ENCODE results near the gene ADAMTSL1. TPM values are rescaled to one million over a fixed set of nuclear protein-coding genes. Genes with fewer than 3 reads are reported as not detected.

Gene ADAMTSL1
- total and polyA plus RNA-seq, 2 donors from 2014 or later = 3.0 to 27.3 TPM

GRCh38 chr9:18745710-18746109 lies 271.8 kb downstream of the ADAMTSL1 start:
- Histone ChIP-seq H3K9me3 (ENCODE audit: control insufficient read depth in 2 of 3, insufficient read depth in 1 of 3, low read length in 3 of 3) (no peaks in the 10 kb centered on the region), H3K36me3 (ENCODE audit: control insufficient read depth in 2 of 3, insufficient read depth in 3 of 3, low read length in 3 of 3) (no peaks in the 10 kb centered on the region), H3K4me3 (ENCODE audit: low read length in 3 of 3) (no peak overlapping the region), H3K4me1 (ENCODE audit: control insufficient read depth in 2 of 3, insufficient read depth in 2 of 3, low read depth in 1 of 3, low read length in 3 of 3) (peaks cover 0 to 10% (median 8%) of the 10 kb centered on the region in 3 donors), H3K27ac (ENCODE audit: low read depth in 2 of 2, low read length in 2 of 2) (no peak overlapping the region), H3K27me3 (ENCODE audit: control insufficient read depth, insufficient read depth, low read length) (no peaks in the 10 kb centered on the region), H3K9ac (ENCODE audit: low read length in 3 of 3) (no peak overlapping the region)
- intact Hi-C loops (cut with DNase I) = no loop called here
- FAIRE-seq (no peak), DNase-seq (peak in 1 of 5 donors; percentile 51)
- no peak for TF ChIP-seq CTCF (IDR thresholded peaks at IDR 0.05; ENCODE audit: borderline replicate concordance, extremely low read depth, insufficient read depth)

- no peak for FAIRE-seq
Observed at GRCh38 chr9:18746631-18747030, 272.7 kb downstream of the ADAMTSL1 start.

GRCh38 chr9:18747595-18747994 lies 273.6 kb downstream of the ADAMTSL1 start:
- no peaks in the 10 kb centered on the region for H3K9me3 ChIP-seq (ENCODE audit: control insufficient read depth in 2 of 3, insufficient read depth in 1 of 3, low read length in 3 of 3)
- no peak for DNase-seq
- H3K9ac ChIP-seq (ENCODE audit: low read length in 3 of 3) = no peak overlapping the region
- no peak for TF ChIP-seq CTCF (IDR thresholded peaks at IDR 0.05; ENCODE audit: borderline replicate concordance, extremely low read depth, insufficient read depth)
- H3K4me3 ChIP-seq (ENCODE audit: low read length in 3 of 3) = no peak overlapping the region
- H3K36me3 ChIP-seq (ENCODE audit: control insufficient read depth in 2 of 3, insufficient read depth in 3 of 3, low read length in 3 of 3) = no peaks in the 10 kb centered on the region
- no peak for FAIRE-seq
- intact Hi-C loops (cut with DNase I) = no loop called here
- H3K4me1 ChIP-seq (ENCODE audit: control insufficient read depth in 2 of 3, insufficient read depth in 2 of 3, low read depth in 1 of 3, low read length in 3 of 3) = peaks cover 0 to 10% (median 8%) of the 10 kb centered on the region in 3 donors
- no peak overlapping the region for H3K27ac ChIP-seq (ENCODE audit: low read depth in 2 of 2, low read length in 2 of 2)
- no peaks in the 10 kb centered on the region for H3K27me3 ChIP-seq (ENCODE audit: control insufficient read depth, insufficient read depth, low read length)

More at GRCh38 chr9:18746631-18747030, 272.7 kb downstream of the ADAMTSL1 start:
- Histone ChIP-seq H3K9me3 (ENCODE audit: control insufficient read depth in 2 of 3, insufficient read depth in 1 of 3, low read length in 3 of 3) (no peaks in the 10 kb centered on the region), H3K9ac (ENCODE audit: low read length in 3 of 3) (no peak overlapping the region), H3K4me1 (ENCODE audit: control insufficient read depth in 2 of 3, insufficient read depth in 2 of 3, low read depth in 1 of 3, low read length in 3 of 3) (peaks cover 0 to 10% (median 8%) of the 10 kb centered on the region in 3 donors), H3K27ac (ENCODE audit: low read depth in 2 of 2, low read length in 2 of 2) (no peak overlapping the region), H3K36me3 (ENCODE audit: control insufficient read depth in 2 of 3, insufficient read depth in 3 of 3, low read length in 3 of 3) (no peaks in the 10 kb centered on the region), H3K27me3 (ENCODE audit: control insufficient read depth, insufficient read depth, low read length) (no peaks in the 10 kb centered on the region), H3K4me3 (ENCODE audit: low read length in 3 of 3) (no peak overlapping the region)
- no peak for DNase-seq
- intact Hi-C loops (cut with DNase I) = no loop called here
- no peak for TF ChIP-seq CTCF (IDR thresholded peaks at IDR 0.05; ENCODE audit: borderline replicate concordance, extremely low read depth, insufficient read depth)

- H3K9ac ChIP-seq (ENCODE audit: low read length in 3 of 3) = no peak overlapping the region
- H3K4me1 ChIP-seq (ENCODE audit: control insufficient read depth in 2 of 3, insufficient read depth in 2 of 3, low read depth in 1 of 3, low read length in 3 of 3) = peaks cover 0 to 10% (median 8%) of the 10 kb centered on the region in 3 donors
- FAIRE-seq = no peak
- H3K4me3 ChIP-seq (ENCODE audit: low read length in 3 of 3) = no peak overlapping the region
- H3K27me3 ChIP-seq (ENCODE audit: control insufficient read depth, insufficient read depth, low read length) = no peaks in the 10 kb centered on the region
- no peaks in the 10 kb centered on the region for H3K9me3 ChIP-seq (ENCODE audit: control insufficient read depth in 2 of 3, insufficient read depth in 1 of 3, low read length in 3 of 3)
- no peaks in the 10 kb centered on the region for H3K36me3 ChIP-seq (ENCODE audit: control insufficient read depth in 2 of 3, insufficient read depth in 3 of 3, low read length in 3 of 3)
- TF ChIP-seq CTCF (IDR thresholded peaks at IDR 0.05; ENCODE audit: borderline replicate concordance, extremely low read depth, insufficient read depth) = no peak
- DNase-seq = no peak
- intact Hi-C loops (cut with DNase I) = no loop called here
- no peak overlapping the region for H3K27ac ChIP-seq (ENCODE audit: low read depth in 2 of 2, low read length in 2 of 2)
Observed at GRCh38 chr9:18748251-18748701, 274.3 kb downstream of the ADAMTSL1 start.
